ENCODE measurements around the gene LITAFD. TPM values are rescaled to one million over a fixed set of nuclear protein-coding genes. Genes with fewer than 3 reads are reported as not detected.

The LITAFD gene
- polyA plus RNA-seq, 6 donors from 2014 or later = not detected

GRCh38 chr16:8862309-8863130 lies 19.6 kb upstream of the LITAFD start:
- peak overlapping the region in 1 of 8 donors; percentile 53 for H3K4me3 Mint-ChIP-seq

GRCh38 chr16:8863594-8864424 lies 18.3 kb upstream of the LITAFD start:
- ATAC-seq (ENCODE audit: low read depth in 2 of 2) (no peak), DNase-seq (no peak)
- H3K4me3 Mint-ChIP-seq = peak overlapping the region in 7 of 8 donors; percentile 35 to 78 (median 49)
- no peaks in the 10 kb centered on the region for H3K9me3 Mint-ChIP-seq
- no peaks in the 10 kb centered on the region for H3K27me3 Mint-ChIP-seq
- no peaks in the 10 kb centered on the region for H3K36me3 Mint-ChIP-seq
- peaks cover 48 to 61% (median 57%) of the 10 kb centered on the region in 3 donors for H3K4me1 Mint-ChIP-seq
- peak overlapping the region in 4 of 6 donors; percentile 41 to 89 (median 72) for H3K27ac Mint-ChIP-seq

More at GRCh38 chr16:8862309-8863130, 19.6 kb upstream of the LITAFD start:
- Mint-ChIP-seq H3K27me3 (no peaks in the 10 kb centered on the region), H3K9me3 (no peaks in the 10 kb centered on the region), H3K4me1 (peaks cover 46 to 61% (median 51%) of the 10 kb centered on the region in 3 donors), H3K27ac (peak overlapping the region in 2 of 6 donors; percentile 47 to 66), H3K36me3 (peaks cover 0 to 7% of the 10 kb centered on the region in 2 donors)
- DNase-seq (no peak), ATAC-seq (ENCODE audit: low read depth in 2 of 2) (no peak)

GRCh38 chr16:8864480-8865110 lies 17.6 kb upstream of the LITAFD start:
- ATAC-seq (ENCODE audit: low read depth in 2 of 2) (no peak), DNase-seq (no peak)
- no peaks in the 10 kb centered on the region for H3K27me3 Mint-ChIP-seq
- H3K36me3 Mint-ChIP-seq = no peaks in the 10 kb centered on the region
- peak overlapping the region in 6 of 8 donors; percentile 49 to 83 (median 66) for H3K4me3 Mint-ChIP-seq
- no peaks in the 10 kb centered on the region for H3K9me3 Mint-ChIP-seq
- H3K4me1 Mint-ChIP-seq = peaks cover 53 to 68% (median 62%) of the 10 kb centered on the region in 3 donors
- peak overlapping the region in 4 of 6 donors; percentile 12 to 89 (median 76) for H3K27ac Mint-ChIP-seq

GRCh38 chr16:8865145-8865882 lies 16.8 kb upstream of the LITAFD start:
- no peaks in the 10 kb centered on the region for H3K36me3 Mint-ChIP-seq
- peak overlapping the region in 6 of 8 donors; percentile 32 to 83 (median 66) for H3K4me3 Mint-ChIP-seq
- no peak for DNase-seq
- no peaks in the 10 kb centered on the region for H3K27me3 Mint-ChIP-seq
- H3K4me1 Mint-ChIP-seq = peaks cover 49 to 72% (median 64%) of the 10 kb centered on the region in 3 donors
- peak overlapping the region in 4 of 6 donors; percentile 54 to 74 (median 64) for H3K27ac Mint-ChIP-seq
- H3K9me3 Mint-ChIP-seq = no peaks in the 10 kb centered on the region
- no peak for ATAC-seq (ENCODE audit: low read depth in 2 of 2)

GRCh38 chr16:8866118-8866883 lies 15.8 kb upstream of the LITAFD start:
- peak overlapping the region in 4 of 6 donors; percentile 47 to 92 (median 64) for H3K27ac Mint-ChIP-seq
- peak overlapping the region; percentile 24 to 83 (median 72) for H3K4me3 Mint-ChIP-seq
- H3K9me3 Mint-ChIP-seq = no peaks in the 10 kb centered on the region
- no peak for ATAC-seq (ENCODE audit: low read depth in 2 of 2)
- H3K27me3 Mint-ChIP-seq = no peaks in the 10 kb centered on the region
- no peak for DNase-seq
- peaks cover 55 to 78% (median 66%) of the 10 kb centered on the region in 3 donors for H3K4me1 Mint-ChIP-seq
- H3K36me3 Mint-ChIP-seq = no peaks in the 10 kb centered on the region

GRCh38 chr16:8866884-8867215 lies 15.3 kb upstream of the LITAFD start:
- peak overlapping the region in 3 of 6 donors; percentile 88 to 98 (median 92) for H3K27ac Mint-ChIP-seq
- no peak for ATAC-seq (ENCODE audit: low read depth in 2 of 2)
- H3K4me1 Mint-ChIP-seq = peaks cover 55 to 76% (median 67%) of the 10 kb centered on the region in 3 donors
- DNase-seq = no peak
- H3K4me3 Mint-ChIP-seq = peak overlapping the region; percentile 89 to 99 (median 96)
- no peaks in the 10 kb centered on the region for H3K36me3 Mint-ChIP-seq
- H3K27me3 Mint-ChIP-seq = no peaks in the 10 kb centered on the region
- no peaks in the 10 kb centered on the region for H3K9me3 Mint-ChIP-seq

GRCh38 chr16:8867216-8867931 lies 14.8 kb upstream of the LITAFD start:
- H3K27me3 Mint-ChIP-seq = no peaks in the 10 kb centered on the region
- peaks cover 51 to 72% (median 63%) of the 10 kb centered on the region in 3 donors for H3K4me1 Mint-ChIP-seq
- ATAC-seq (ENCODE audit: low read depth in 2 of 2) (peak in 1 of 2 donors; percentile 3), DNase-seq (no peak)
- H3K9me3 Mint-ChIP-seq = no peaks in the 10 kb centered on the region
- H3K4me3 Mint-ChIP-seq = peak overlapping the region; percentile 89 to 99 (median 96)
- H3K36me3 Mint-ChIP-seq = no peaks in the 10 kb centered on the region
- H3K27ac Mint-ChIP-seq = peak overlapping the region in 5 of 6 donors; percentile 88 to 98 (median 92)

- Mint-ChIP-seq H3K4me3 (peak overlapping the region; percentile 89 to 99 (median 96)), H3K9me3 (no peaks in the 10 kb centered on the region), H3K27ac (peak overlapping the region in 5 of 6 donors; percentile 88 to 98 (median 92)), H3K4me1 (peaks cover 50 to 68% (median 61%) of the 10 kb centered on the region in 3 donors), H3K27me3 (no peaks in the 10 kb centered on the region), H3K36me3 (no peaks in the 10 kb centered on the region)
- DNase-seq = peak; percentile 65
- ATAC-seq (ENCODE audit: low read depth in 2 of 2) = peak; percentile 3 to 46
These were observed 14.2 kb upstream of the LITAFD start for GRCh38 chr16:8867932-8868415.

- H3K36me3 Mint-ChIP-seq = no peaks in the 10 kb centered on the region
- peaks cover 50 to 64% (median 61%) of the 10 kb centered on the region in 3 donors for H3K4me1 Mint-ChIP-seq
- peak within 1 kb of the TSS; percentile 92 to 99 (median 96) for H3K4me3 Mint-ChIP-seq
- H3K27me3 Mint-ChIP-seq = no peaks in the 10 kb centered on the region
- H3K27ac Mint-ChIP-seq = peak within 1 kb of the TSS; percentile 88 to 98 (median 92)
- no peaks in the 10 kb centered on the region for H3K9me3 Mint-ChIP-seq
- ATAC-seq (ENCODE audit: low read depth in 2 of 2) (peak; percentile 63 to 69), DNase-seq (peak; percentile 79)
These were observed 13.5 kb upstream of the LITAFD start, which contains the start of gene CARHSP1 for GRCh38 chr16:8868416-8869211. Gene CARHSP1, minus strand, starts transcription at chr16:8869006. Its CDS starts 9,678 bp downstream, at chr16:8859328.

GRCh38 chr16:8869212-8869987 lies 12.8 kb upstream of the LITAFD start:
- ATAC-seq (ENCODE audit: low read depth in 2 of 2) = no peak
- peaks cover 43 to 56% (median 55%) of the 10 kb centered on the region in 3 donors for H3K4me1 Mint-ChIP-seq
- no peaks in the 10 kb centered on the region for H3K27me3 Mint-ChIP-seq
- H3K9me3 Mint-ChIP-seq = no peaks in the 10 kb centered on the region
- no peaks in the 10 kb centered on the region for H3K36me3 Mint-ChIP-seq
- peak overlapping the region; percentile 89 to 98 (median 94) for H3K4me3 Mint-ChIP-seq
- peak overlapping the region in 5 of 6 donors; percentile 76 to 96 (median 90) for H3K27ac Mint-ChIP-seq
- DNase-seq = no peak

All from naive B cell (primary cell).